CD4-positive, CD25-positive, alpha-beta regulatory T cell (primary cell): Measurements from ENCODE around the gene THAP7. TPM values are rescaled to one million over a fixed set of nuclear protein-coding genes. Genes with fewer than 3 reads are reported as not detected.

Experiments used
- ATAC-seq, 2 donors: fragments of 150-1000 bp; cut with Tn5 transposase; one replicate each; pipeline ENCODE4 v1.10.0; 2021; ENCODE audit warnings: low read depth in 2 of 2, moderate number of reproducible peaks in 2 of 2, moderate library complexity in 1 of 2
- DNase-seq, 3 donors: peaks; one replicate each; pipeline versions ENCODE4 v3.0.0 to v3.0.0-alpha.2; 2012 to 2022; ENCODE audit warnings: mixed read lengths in 1 of 3
- H3K27ac ChIP-seq: one replicate; pipeline ENCODE4 v1.7.0; 2013; ENCODE audit warnings: mild to moderate bottlenecking, low read length; ENCODE audit not compliant: insufficient read depth, poor library complexity, severe bottlenecking
- H3K27me3 ChIP-seq: one replicate; pipeline ENCODE4 v1.7.0; 2013; ENCODE audit warnings: low read length; ENCODE audit not compliant: control insufficient read depth, insufficient read depth
- H3K36me3 ChIP-seq: one replicate; pipeline ENCODE4 v1.7.0; 2013; ENCODE audit warnings: mild to moderate bottlenecking, low read length, moderate library complexity; ENCODE audit not compliant: control insufficient read depth, insufficient read depth
- H3K4me1 ChIP-seq: 2 replicates; pipeline ENCODE4 v1.7.0; 2013; ENCODE audit warnings: mild to moderate bottlenecking, low read length; ENCODE audit not compliant: insufficient read depth, control insufficient read depth, poor library complexity, severe bottlenecking
- H3K4me3 ChIP-seq: one replicate; pipeline ENCODE4 v1.7.0; 2013; ENCODE audit warnings: low read depth, mild to moderate bottlenecking, low read length, moderate library complexity
- H3K9me3 ChIP-seq, 2 experiments: 1 replicate in 1 of 2; 2 replicates in 1 of 2; pipeline ENCODE4 v1.7.0; 2013; ENCODE audit warnings: low read length in 2 of 2, mild to moderate bottlenecking in 1 of 2, moderate library complexity in 1 of 2; ENCODE audit not compliant: control insufficient read depth in 2 of 2
- H3K27ac Mint-ChIP-seq, 3 donors: one replicate each; pipeline ENCODE4 v1.8.0; 2020 to 2022; ENCODE audit warnings: mild to moderate bottlenecking in 3 of 3, mixed read lengths in 3 of 3, moderate library complexity in 2 of 3
- H3K27me3 Mint-ChIP-seq: one replicate; pipeline ENCODE4 v1.8.0; 2022; ENCODE audit warnings: mild to moderate bottlenecking, mixed read lengths
- H3K36me3 Mint-ChIP-seq: one replicate; pipeline ENCODE4 v1.8.0; 2020; ENCODE audit warnings: mixed read lengths
- H3K4me1 Mint-ChIP-seq, 4 donors: one replicate each; pipeline ENCODE4 v1.8.0; 2020 to 2022; ENCODE audit warnings: mixed read lengths in 4 of 4, mild to moderate bottlenecking in 1 of 4
- H3K4me3 Mint-ChIP-seq, 4 donors: one replicate each; pipeline ENCODE4 v1.8.0; 2020 to 2022; ENCODE audit warnings: mild to moderate bottlenecking in 4 of 4, mixed read lengths in 4 of 4, moderate library complexity in 3 of 4
- H3K9me3 Mint-ChIP-seq, 7 donors: one replicate each; pipeline ENCODE4 v1.8.0; 2020 to 2022; ENCODE audit warnings: mixed read lengths in 7 of 7, mild to moderate bottlenecking in 3 of 7, moderate library complexity in 2 of 7
- polyA plus RNA-seq, 4 donors: library from polyadenylated mRNA; unstranded; fragments of 300-500 nt; fragmentation: Illumina TruSeq; gene quantifications; one replicate each; pipeline ENCODE4 v1.2.3, GENCODE V29; 2021
- total RNA-seq: library from RNA; stranded (reverse); gene quantifications from one replicate; pipeline ENCODE4 v1.2.3, GENCODE V29; 2022

The THAP7 gene
- total and polyA plus RNA-seq, 5 donors from 2014 or later, result 38.5 to 58.0 (median 43.5) TPM

GRCh38 chr22:21033895-21034294, 32.0 kb upstream of the THAP7 start:
- Mint-ChIP-seq H3K4me1 (peaks cover 0 to 5% (median 0%) of the 10 kb centered on the region in 4 donors), H3K4me3 (no peak overlapping the region), H3K9me3 (no peaks in the 10 kb centered on the region), H3K36me3 (no peaks in the 10 kb centered on the region), H3K27ac (no peak overlapping the region), H3K27me3 (peaks cover 56% of the 10 kb centered on the region)
- Histone ChIP-seq H3K9me3 (no peaks in the 10 kb centered on the region), H3K27ac (no peak overlapping the region), H3K27me3 (peaks cover 6% of the 10 kb centered on the region), H3K4me1 (no peaks in the 10 kb centered on the region), H3K4me3 (no peak overlapping the region), H3K36me3 (no peaks in the 10 kb centered on the region)
- ATAC-seq (no peak), DNase-seq (no peak)

GRCh38 chr22:21032868-21033688, 31.2 kb upstream of the THAP7 start:
- H3K27me3 ChIP-seq, result peaks cover 6% of the 10 kb centered on the region
- H3K4me1 Mint-ChIP-seq, result peaks cover 0 to 5% (median 0%) of the 10 kb centered on the region in 4 donors
- no peak overlapping the region for H3K27ac ChIP-seq
- no peak overlapping the region for H3K4me3 ChIP-seq
- H3K36me3 Mint-ChIP-seq, result no peaks in the 10 kb centered on the region
- H3K4me3 Mint-ChIP-seq, result peak overlapping the region in 1 of 4 donors; percentile 43
- no peaks in the 10 kb centered on the region for H3K4me1 ChIP-seq
- no peaks in the 10 kb centered on the region for H3K36me3 ChIP-seq
- DNase-seq (no peak), ATAC-seq (no peak)
- no peaks in the 10 kb centered on the region for H3K9me3 Mint-ChIP-seq
- peaks cover 51% of the 10 kb centered on the region for H3K27me3 Mint-ChIP-seq
- no peak overlapping the region for H3K27ac Mint-ChIP-seq
- H3K9me3 ChIP-seq, result no peaks in the 10 kb centered on the region

GRCh38 chr22:21032037-21032867, 30.3 kb upstream of the THAP7 start, which contains the start of gene SLC7A4:
Gene SLC7A4, minus strand, starts transcription at chr22:21032561. Its CDS starts 749 bp downstream, at chr22:21031812.
- Histone ChIP-seq H3K36me3 (no peaks in the 10 kb centered on the region), H3K27me3 (peaks cover 6% of the 10 kb centered on the region), H3K9me3 (no peaks in the 10 kb centered on the region), H3K27ac (no peak within 1 kb of the TSS), H3K4me1 (no peaks in the 10 kb centered on the region), H3K4me3 (no peak within 1 kb of the TSS)
- Mint-ChIP-seq H3K27ac (no peak within 1 kb of the TSS), H3K36me3 (no peaks in the 10 kb centered on the region), H3K4me1 (peaks cover 0 to 5% (median 0%) of the 10 kb centered on the region in 4 donors), H3K9me3 (no peaks in the 10 kb centered on the region), H3K27me3 (peaks cover 46% of the 10 kb centered on the region), H3K4me3 (peak within 1 kb of the TSS in 1 of 4 donors; percentile 43)
- DNase-seq, result no peak
- no peak for ATAC-seq

- H3K27me3 ChIP-seq, result peaks cover 6% of the 10 kb centered on the region
- DNase-seq, result no peak
- Mint-ChIP-seq H3K27ac (no peak overlapping the region), H3K9me3 (no peaks in the 10 kb centered on the region), H3K4me3 (no peak overlapping the region), H3K36me3 (no peaks in the 10 kb centered on the region), H3K27me3 (peaks cover 46% of the 10 kb centered on the region), H3K4me1 (peaks cover 0 to 5% (median 0%) of the 10 kb centered on the region in 4 donors)
- no peak overlapping the region for H3K27ac ChIP-seq
- H3K4me3 ChIP-seq, result no peak overlapping the region
- H3K4me1 ChIP-seq, result no peaks in the 10 kb centered on the region
- no peaks in the 10 kb centered on the region for H3K36me3 ChIP-seq
- no peak for ATAC-seq
- no peaks in the 10 kb centered on the region for H3K9me3 ChIP-seq
Observed at GRCh38 chr22:21031545-21032036, 29.7 kb upstream of the THAP7 start.

GRCh38 chr22:21030621-21031544, 29.0 kb upstream of the THAP7 start:
- peaks cover 0 to 5% (median 0%) of the 10 kb centered on the region in 4 donors for H3K4me1 Mint-ChIP-seq
- no peaks in the 10 kb centered on the region for H3K36me3 ChIP-seq
- no peaks in the 10 kb centered on the region for H3K4me1 ChIP-seq
- H3K9me3 ChIP-seq, result no peaks in the 10 kb centered on the region
- no peaks in the 10 kb centered on the region for H3K9me3 Mint-ChIP-seq
- H3K27me3 Mint-ChIP-seq, result peaks cover 41% of the 10 kb centered on the region
- H3K4me3 ChIP-seq, result no peak overlapping the region
- H3K27ac ChIP-seq, result no peak overlapping the region
- no peak overlapping the region for H3K4me3 Mint-ChIP-seq
- H3K36me3 Mint-ChIP-seq, result no peaks in the 10 kb centered on the region
- DNase-seq (no peak), ATAC-seq (no peak)
- no peak overlapping the region for H3K27ac Mint-ChIP-seq
- peaks cover 6% of the 10 kb centered on the region for H3K27me3 ChIP-seq

- no peak overlapping the region for H3K4me3 ChIP-seq
- peaks cover 6% of the 10 kb centered on the region for H3K27me3 ChIP-seq
- H3K4me1 Mint-ChIP-seq, result peaks cover 0 to 13% (median 3%) of the 10 kb centered on the region in 4 donors
- no peaks in the 10 kb centered on the region for H3K9me3 ChIP-seq
- no peaks in the 10 kb centered on the region for H3K36me3 Mint-ChIP-seq
- DNase-seq (no peak), ATAC-seq (no peak)
- H3K27me3 Mint-ChIP-seq, result peaks cover 33% of the 10 kb centered on the region
- peaks cover 8% of the 10 kb centered on the region for H3K4me1 ChIP-seq
- H3K27ac Mint-ChIP-seq, result peak overlapping the region in 1 of 3 donors; percentile 35
- H3K36me3 ChIP-seq, result no peaks in the 10 kb centered on the region
- H3K27ac ChIP-seq, result no peak overlapping the region
- no peaks in the 10 kb centered on the region for H3K9me3 Mint-ChIP-seq
- no peak overlapping the region for H3K4me3 Mint-ChIP-seq
Observed at GRCh38 chr22:21030032-21030431, 28.1 kb upstream of the THAP7 start.

- Mint-ChIP-seq H3K27me3 (peaks cover 28% of the 10 kb centered on the region), H3K4me1 (peaks cover 0 to 15% (median 5%) of the 10 kb centered on the region in 4 donors), H3K4me3 (no peak overlapping the region), H3K9me3 (no peaks in the 10 kb centered on the region), H3K27ac (no peak overlapping the region), H3K36me3 (no peaks in the 10 kb centered on the region)
- Histone ChIP-seq H3K4me3 (no peak overlapping the region), H3K36me3 (no peaks in the 10 kb centered on the region), H3K27me3 (peaks cover 6% of the 10 kb centered on the region), H3K27ac (no peak overlapping the region), H3K9me3 (no peaks in the 10 kb centered on the region), H3K4me1 (peaks cover 9% of the 10 kb centered on the region)
- ATAC-seq (no peak), DNase-seq (no peak)
Observed at GRCh38 chr22:21029486-21030025, 27.6 kb upstream of the THAP7 start.
